ENCODE measurements around the gene MRPS26.

MRPS26 gene

DNA sequence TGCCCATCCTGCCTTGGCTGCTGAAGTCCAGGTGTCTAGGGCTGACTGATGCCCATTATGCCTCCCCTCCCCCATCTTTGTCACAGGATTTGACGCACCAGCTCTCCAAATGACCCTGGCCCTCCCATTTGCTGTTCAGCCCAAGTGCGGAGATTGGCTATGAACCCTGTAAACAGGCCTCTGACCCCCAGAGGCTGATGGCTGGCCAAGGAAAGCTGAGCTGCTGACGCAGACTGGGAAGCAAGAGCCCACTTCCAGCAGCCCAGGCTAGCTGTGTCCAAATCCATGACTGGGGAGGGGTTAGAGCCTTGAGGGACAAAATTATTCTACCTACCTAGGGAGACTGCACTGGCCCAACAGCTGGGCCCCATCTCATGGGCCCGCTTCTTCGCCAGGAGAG is 3.2 kb upstream of the MRPS26 start:
- no peak for DNase-seq (ENCODE audit: low read depth)
- no peak overlapping the region for H3K4me3 ChIP-seq (replicated peaks; ENCODE audit: low read depth, low read length)

DNA sequence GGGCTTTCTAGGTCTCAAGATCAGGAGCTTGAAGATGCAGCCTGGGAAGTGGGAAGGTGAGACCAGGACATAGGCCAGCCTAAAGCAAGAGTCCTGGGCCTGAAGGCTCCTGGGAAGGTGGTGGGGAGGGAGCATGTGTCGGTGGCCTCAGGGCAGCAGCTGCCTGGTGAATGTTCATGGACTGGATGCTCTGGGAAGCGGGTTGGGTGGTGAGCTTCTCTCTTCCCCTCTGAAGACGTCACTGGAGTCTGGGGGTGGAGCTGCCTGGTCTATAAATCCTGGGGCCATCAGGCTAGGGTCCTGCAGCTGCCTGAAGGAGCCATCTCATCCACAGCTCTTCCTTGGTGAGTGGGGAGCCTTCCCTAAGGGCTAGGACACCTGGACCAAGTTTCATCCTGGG is 2.5 kb upstream of the MRPS26 start, which contains the start of gene GNRH2:
Gene GNRH2, plus strand, starts transcription at position 301 of the 400 bp plus-strand sequence. CDS start 793 bp downstream, outside the sequence.
- TF ChIP-seq, protein P1, sequence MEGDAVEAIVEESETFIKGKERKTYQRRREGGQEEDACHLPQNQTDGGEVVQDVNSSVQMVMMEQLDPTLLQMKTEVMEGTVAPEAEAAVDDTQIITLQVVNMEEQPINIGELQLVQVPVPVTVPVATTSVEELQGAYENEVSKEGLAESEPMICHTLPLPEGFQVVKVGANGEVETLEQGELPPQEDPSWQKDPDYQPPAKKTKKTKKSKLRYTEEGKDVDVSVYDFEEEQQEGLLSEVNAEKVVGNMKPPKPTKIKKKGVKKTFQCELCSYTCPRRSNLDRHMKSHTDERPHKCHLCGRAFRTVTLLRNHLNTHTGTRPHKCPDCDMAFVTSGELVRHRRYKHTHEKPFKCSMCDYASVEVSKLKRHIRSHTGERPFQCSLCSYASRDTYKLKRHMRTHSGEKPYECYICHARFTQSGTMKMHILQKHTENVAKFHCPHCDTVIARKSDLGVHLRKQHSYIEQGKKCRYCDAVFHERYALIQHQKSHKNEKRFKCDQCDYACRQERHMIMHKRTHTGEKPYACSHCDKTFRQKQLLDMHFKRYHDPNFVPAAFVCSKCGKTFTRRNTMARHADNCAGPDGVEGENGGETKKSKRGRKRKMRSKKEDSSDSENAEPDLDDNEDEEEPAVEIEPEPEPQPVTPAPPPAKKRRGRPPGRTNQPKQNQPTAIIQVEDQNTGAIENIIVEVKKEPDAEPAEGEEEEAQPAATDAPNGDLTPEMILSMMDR (IDR thresholded peaks at IDR 0.05; ENCODE audit: low read length, missing control alignments) = no peak
- DNase-seq (ENCODE audit: low read depth) = no peak
- no peak within 1 kb of the TSS for H3K4me3 ChIP-seq (replicated peaks; ENCODE audit: low read depth, low read length)

More for the DNA sequence above, 3.2 kb upstream of the MRPS26 start:
- TF ChIP-seq, protein P1 (IDR thresholded peaks at IDR 0.05; ENCODE audit: low read length, missing control alignments) = no peak

DNA sequence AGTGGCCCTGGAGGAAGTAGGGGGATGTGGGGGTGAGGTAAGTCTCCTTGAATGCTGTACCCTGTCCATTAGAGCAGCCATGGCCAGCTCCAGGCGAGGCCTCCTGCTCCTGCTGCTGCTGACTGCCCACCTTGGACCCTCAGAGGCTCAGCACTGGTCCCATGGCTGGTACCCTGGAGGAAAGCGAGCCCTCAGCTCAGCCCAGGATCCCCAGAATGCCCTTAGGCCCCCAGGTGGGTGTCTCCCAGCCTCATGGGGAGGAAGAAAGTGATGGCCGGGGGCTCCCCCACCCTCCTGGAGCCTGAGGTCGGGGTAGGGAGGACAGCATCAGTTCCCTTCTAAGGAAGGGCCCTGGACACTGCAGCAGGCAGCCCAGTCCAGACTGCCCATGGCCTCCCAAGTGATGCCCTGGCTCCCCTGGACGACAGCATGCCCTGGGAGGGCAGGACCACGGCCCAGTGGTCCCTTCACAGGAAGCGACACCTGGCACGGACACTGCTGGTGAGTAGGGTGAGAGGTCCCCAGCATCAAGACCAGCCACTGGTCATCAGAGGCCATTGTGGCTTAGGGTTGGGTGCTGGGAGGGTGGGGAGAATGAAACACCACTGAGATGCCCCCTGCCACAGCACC is 1.4 kb upstream of the MRPS26 start:
- H3K4me3 ChIP-seq (replicated peaks; ENCODE audit: low read depth, low read length) = no peak overlapping the region
- TF ChIP-seq, protein P1 (IDR thresholded peaks at IDR 0.05; ENCODE audit: low read length, missing control alignments) = no peak
- DNase-seq (ENCODE audit: low read depth) = no peak

DNA sequence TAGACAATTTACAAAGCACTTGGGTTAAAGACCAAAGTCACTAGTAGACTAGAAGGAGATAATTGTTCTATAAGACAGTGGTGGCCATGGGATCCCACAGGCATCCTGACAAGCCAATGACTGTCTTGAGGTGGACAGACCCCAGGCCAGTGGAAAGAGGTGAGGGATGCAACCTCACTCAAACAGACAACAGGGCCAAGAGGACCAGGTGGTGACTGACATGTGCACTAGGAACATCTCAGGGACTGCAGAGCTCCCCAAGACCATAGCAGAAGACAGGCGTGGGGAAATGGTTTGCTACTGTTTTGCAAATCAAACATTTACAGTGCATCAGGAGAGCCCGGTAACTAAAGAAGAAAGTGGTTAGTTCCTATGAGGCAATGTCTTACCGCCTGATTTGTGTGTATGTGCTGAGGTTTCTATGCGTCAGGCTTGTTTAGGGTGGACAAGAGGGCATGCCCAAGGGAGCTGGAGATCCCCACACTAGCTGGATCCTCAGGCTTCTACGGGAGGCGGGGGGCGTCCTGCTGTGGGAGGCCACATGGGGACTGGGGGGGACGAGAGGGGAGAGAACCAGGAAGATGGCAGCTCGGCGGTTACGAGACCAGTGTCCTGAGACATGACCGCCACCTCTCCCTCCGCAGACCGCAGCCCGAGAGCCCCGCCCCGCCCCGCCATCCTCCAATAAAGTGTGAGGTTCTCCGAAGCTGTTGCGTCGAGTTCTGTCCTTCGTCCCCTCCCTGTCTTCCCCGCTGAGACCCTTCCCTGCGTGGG is 623 bp upstream of the MRPS26 start:
- DNase-seq (ENCODE audit: low read depth) = peak; percentile 66
- peak overlapping the region; percentile 78 for H3K4me3 ChIP-seq (replicated peaks; ENCODE audit: low read depth, low read length)
- TF ChIP-seq, protein P1 (IDR thresholded peaks at IDR 0.05; ENCODE audit: low read length, missing control alignments) = no peak

DNA sequence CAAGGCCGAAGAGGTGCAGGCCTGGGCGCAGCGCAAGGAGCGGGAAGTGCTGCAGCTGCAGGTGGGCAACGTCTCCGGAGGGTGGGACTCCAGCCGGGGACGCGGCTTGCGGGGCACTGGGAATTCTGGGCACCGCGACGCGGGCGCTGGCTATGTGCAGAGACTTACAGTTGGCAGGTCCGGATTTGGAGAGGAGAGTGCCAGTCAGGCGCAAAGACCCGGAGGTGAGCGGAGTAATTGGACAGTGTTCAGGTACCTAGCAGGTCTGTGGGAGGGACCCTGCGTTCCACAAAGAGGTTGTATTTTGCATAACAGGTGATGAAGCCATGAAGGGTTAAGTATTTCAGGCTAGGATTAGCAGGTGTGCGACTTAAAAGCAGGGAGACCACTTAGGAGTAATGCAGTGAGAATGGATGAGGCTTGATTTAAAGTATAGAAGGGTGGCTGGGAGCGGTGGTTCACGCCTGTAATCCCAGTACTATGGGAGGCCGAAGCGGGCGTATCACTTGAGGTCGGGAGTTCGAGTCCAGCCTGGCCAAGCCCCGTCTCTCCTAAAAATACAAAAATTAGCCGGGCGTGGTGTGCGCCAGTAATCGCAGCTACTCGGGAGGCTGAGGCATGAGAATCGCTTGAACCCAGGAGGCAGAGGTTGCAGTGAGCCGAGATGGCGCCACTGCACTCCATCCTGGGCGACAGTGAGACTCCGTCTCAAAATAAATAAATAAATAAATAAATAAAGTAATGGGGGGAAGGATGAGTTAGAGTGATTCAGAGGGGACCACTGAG is 1.0 kb downstream of the MRPS26 start:
- H3K4me3 ChIP-seq (replicated peaks; ENCODE audit: low read depth, low read length) = peak overlapping the region; percentile 78
- TF ChIP-seq, protein P1 (IDR thresholded peaks at IDR 0.05; ENCODE audit: low read length, missing control alignments) = no peak
- peak; percentile 11 for DNase-seq (ENCODE audit: low read depth)

DNA sequence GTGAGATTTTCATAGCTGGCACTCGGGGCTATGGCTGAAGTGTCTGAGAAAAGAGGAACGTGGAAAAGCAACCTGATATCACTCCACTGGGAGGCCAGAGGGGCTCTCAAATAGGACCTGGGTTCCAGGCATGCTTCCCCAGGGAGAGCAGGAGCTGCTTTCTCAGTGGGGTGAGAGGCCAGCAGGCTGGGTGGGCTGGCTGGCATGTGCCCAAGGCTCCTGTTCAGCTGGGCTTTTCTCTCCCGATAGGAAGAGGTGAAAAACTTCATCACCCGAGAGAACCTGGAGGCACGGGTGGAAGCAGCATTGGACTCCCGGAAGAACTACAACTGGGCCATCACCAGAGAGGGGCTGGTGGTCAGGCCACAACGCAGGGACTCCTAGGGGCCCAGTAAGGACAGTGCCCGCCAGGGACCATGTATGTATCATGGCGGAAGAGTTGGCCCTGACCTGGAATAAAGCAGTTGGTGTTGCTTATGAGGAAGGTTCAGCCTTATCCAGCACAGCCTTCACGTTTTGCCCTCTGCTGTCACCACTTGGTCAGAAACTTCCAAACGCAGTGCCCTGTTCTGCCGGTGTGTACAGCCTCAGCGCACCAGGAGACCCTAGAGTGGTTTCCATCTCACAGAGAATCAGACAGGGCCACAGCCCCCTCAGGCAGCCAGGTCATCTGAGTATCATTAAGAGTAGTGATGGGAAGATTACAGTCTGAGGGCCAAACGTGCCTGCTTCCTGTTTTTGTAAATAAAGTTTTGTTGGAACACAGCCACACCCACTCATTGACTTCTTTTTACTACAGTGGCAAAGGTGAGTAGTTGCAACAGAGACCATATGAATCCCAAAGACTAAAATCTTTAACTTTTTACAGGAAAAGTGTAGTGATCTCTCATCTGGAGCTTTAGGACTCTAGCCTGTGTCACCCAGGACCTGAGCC is 1.9 kb downstream of the MRPS26 start:
- TF ChIP-seq, protein P1 (IDR thresholded peaks at IDR 0.05; ENCODE audit: low read length, missing control alignments) = no peak
- DNase-seq (ENCODE audit: low read depth) = no peak
- H3K4me3 ChIP-seq (replicated peaks; ENCODE audit: low read depth, low read length) = no peak overlapping the region

Data from fibroblast of pulmonary artery (primary cell).